Suprapubic skin (tissue), 4 donors: Measurements from ENCODE around the gene SLC15A4. TPM values are rescaled to one million over a fixed set of nuclear protein-coding genes. Genes with fewer than 3 reads are reported as not detected.
"Not testable (repeated sequence)": the region's sequence is repeated elsewhere in the genome, so short reads cannot be mapped to it uniquely, and the experiment has no call there.

Source experiments
- DNase-seq, 2 donors: peaks; one replicate each; pipeline ENCODE4 v3.0.0-alpha.2; 2019; ENCODE audit warnings: low spot score in 2 of 2
- H3K27ac ChIP-seq: fragments of 200-600 bp; sonication (generic); one replicate; pipeline ENCODE4 v1.5.1; 2019
- H3K27me3 ChIP-seq: fragments of 200-600 bp; sonication (generic); one replicate; pipeline ENCODE4 v1.5.1; 2019
- H3K36me3 ChIP-seq: fragments of 200-600 bp; sonication (generic); one replicate; pipeline ENCODE4 v1.5.1; 2019
- H3K4me1 ChIP-seq: fragments of 200-600 bp; sonication (generic); one replicate; pipeline ENCODE4 v1.5.1; 2019
- H3K4me3 ChIP-seq: fragments of 200-600 bp; sonication (generic); one replicate; pipeline ENCODE4 v1.5.1; 2019; ENCODE audit warnings: mild to moderate bottlenecking
- H3K9me3 ChIP-seq: fragments of 200-600 bp; sonication (generic); one replicate; pipeline ENCODE4 v1.5.1; 2019
- CTCF ChIP-seq, 2 donors: fragments of 200-600 bp in 1 of 2; fragments of 450-650 bp in 1 of 2; sonication (generic) in 1 of 2; IDR thresholded peaks; one replicate each; pipeline ENCODE4 v1.5.1; 2016 to 2019; ENCODE audit warnings: antibody characterized with exemption in 2 of 2, mild to moderate bottlenecking in 1 of 2, moderate library complexity in 1 of 2
- EP300 ChIP-seq: sonication (generic); formaldehyde crosslinking; IDR thresholded peaks from one replicate; pipeline ENCODE4 v1.6.1; 2017; ENCODE audit warnings: antibody characterized with exemption
- POLR2A ChIP-seq, 2 donors: fragments of 450-650 bp; IDR thresholded peaks; one replicate each; pipeline ENCODE4 v1.6.1; 2017; ENCODE audit warnings: antibody characterized with exemption in 2 of 2, mild to moderate bottlenecking in 2 of 2, moderate library complexity in 2 of 2
- POLR2AphosphoS5 ChIP-seq, 3 donors: sonication (generic); formaldehyde crosslinking; IDR thresholded peaks; one replicate each; pipeline ENCODE4 v1.6.1; 2017; ENCODE audit warnings: antibody characterized with exemption in 3 of 3
- WGBS: methylation state at CpG from one replicate; pipeline ENCODE4 v1.1.5; 2018; 5-methylcytosine and 5-hydroxymethylcytosine counted together
- total RNA-seq, 4 donors: library from RNA; depleted of rRNA; stranded (reverse); fragments of >200 nt; gene quantifications; one replicate each; pipeline ENCODE4 v1.1.0, GENCODE V29; 2016

Gene SLC15A4
- total RNA-seq, 4 donors from 2014 or later: 35.2 to 51.7 (median 45.6) TPM

GRCh38 chr12:128856035-128856790 is 32.5 kb upstream of the SLC15A4 start:
- peaks cover 9% of the 10 kb centered on the region for H3K4me1 ChIP-seq
- DNase-seq: peak in 1 of 2 donors; percentile 23
- no peaks in the 10 kb centered on the region for H3K36me3 ChIP-seq
- H3K4me3 ChIP-seq: no peak overlapping the region
- 92% methylated on average over 9 of the region's 9 CpGs for whole genome bisulfite sequencing
- peaks cover 40% of the 10 kb centered on the region for H3K27me3 ChIP-seq
- no peak for TF ChIP-seq CTCF (IDR thresholded peaks at IDR 0.05)
- no peak for TF ChIP-seq POLR2A (IDR thresholded peaks at IDR 0.05)
- TF ChIP-seq EP300: no peak
- TF ChIP-seq POLR2AphosphoS5 (IDR thresholded peaks at IDR 0.05): no peak
- no peaks in the 10 kb centered on the region for H3K9me3 ChIP-seq
- H3K27ac ChIP-seq: no peak overlapping the region

DNA sequence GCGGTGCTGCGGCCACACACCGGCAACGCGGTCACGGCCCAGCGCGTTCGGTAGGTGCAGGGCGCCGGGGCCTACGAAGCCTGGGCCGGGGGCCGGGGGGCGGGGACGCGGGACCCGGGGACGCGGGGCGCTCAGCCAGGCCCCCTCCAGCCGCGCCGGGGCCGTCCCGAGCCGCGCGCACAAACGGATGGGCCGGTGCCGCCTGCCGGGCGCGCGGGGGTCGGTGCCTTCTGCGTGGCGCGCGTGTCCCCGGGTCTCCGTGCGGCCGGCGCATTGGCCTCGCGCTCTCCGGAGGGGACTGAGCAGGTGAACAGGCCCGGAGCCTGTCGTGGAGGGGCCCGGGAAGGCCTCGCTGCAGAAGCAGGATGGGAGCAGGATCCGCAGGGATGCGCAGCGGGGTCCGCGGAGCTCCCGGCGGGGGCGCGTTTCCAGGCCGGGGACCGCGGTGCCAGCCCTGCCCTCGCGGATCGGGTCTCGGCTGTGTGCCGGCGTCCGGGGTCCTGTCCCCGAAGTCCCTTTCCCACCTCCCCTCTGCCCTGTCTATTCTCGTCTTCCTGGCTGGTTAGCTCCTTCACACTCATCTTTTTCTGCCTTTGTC is 29.9 kb upstream of the SLC15A4 start:
- H3K9me3 ChIP-seq: no peaks in the 10 kb centered on the region
- H3K36me3 ChIP-seq: no peaks in the 10 kb centered on the region
- peaks cover 40% of the 10 kb centered on the region for H3K27me3 ChIP-seq
- H3K27ac ChIP-seq: no peak overlapping the region
- peaks cover 9% of the 10 kb centered on the region for H3K4me1 ChIP-seq
- DNase-seq: no peak
- peak overlapping the region; percentile 43 for H3K4me3 ChIP-seq
- TF ChIP-seq EP300 (no peak), CTCF (IDR thresholded peaks at IDR 0.05) (no peak), POLR2A (IDR thresholded peaks at IDR 0.05) (no peak), POLR2AphosphoS5 (IDR thresholded peaks at IDR 0.05) (no peak)
- WGBS: under 1% methylated on average over 21 of the region's 74 CpGs

DNA sequence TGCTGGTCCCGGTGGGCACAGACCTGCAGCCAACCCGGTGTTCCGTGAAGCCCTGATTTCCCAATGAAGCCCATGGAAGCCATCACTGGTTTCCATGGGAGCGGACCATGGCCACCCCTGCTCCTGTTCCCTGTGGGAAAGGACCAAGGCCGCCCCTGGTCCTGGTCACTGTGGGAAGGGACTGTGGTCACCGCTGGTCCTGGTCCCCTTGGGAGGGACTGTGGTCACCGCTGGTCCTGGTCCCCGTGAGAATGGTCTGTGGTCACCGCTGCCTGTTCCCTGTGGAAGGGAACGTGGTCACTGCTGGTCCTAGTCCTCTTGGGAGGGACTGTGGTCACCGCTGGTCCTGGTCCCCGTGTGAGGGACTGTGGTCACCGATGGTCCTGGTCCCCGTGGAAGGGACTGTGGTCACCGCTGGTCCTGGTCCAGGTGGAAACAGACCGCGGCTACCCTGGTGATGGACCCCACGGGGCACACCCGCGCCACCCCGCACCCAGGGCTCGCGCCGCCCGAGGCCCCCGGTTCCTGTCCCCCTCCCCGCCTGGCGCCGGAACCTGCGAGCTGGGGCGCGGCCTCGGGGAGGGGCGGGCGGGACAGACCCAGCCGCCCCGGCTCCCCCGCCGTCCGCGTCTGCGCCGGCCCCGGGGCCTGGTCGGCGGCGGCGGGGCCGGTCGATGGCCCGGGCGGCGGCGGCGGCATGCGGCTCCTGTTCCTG is 29.3 kb upstream of the SLC15A4 start, which contains the start of gene GLT1D1:
Gene GLT1D1 (plus strand): TSS at position 594 of the 715 bp plus-strand sequence. CDS start 104 bp downstream, at position 698.
- no peaks in the 10 kb centered on the region for H3K36me3 ChIP-seq
- peak within 1 kb of the TSS; percentile 43 for H3K4me3 ChIP-seq
- no peak for TF ChIP-seq POLR2A (IDR thresholded peaks at IDR 0.05)
- H3K27ac ChIP-seq: no peak within 1 kb of the TSS
- DNase-seq: no peak
- peaks cover 9% of the 10 kb centered on the region for H3K4me1 ChIP-seq
- peaks cover 40% of the 10 kb centered on the region for H3K27me3 ChIP-seq
- WGBS: 88% methylated on average over 6 of the region's 56 CpGs
- no peaks in the 10 kb centered on the region for H3K9me3 ChIP-seq

DNA sequence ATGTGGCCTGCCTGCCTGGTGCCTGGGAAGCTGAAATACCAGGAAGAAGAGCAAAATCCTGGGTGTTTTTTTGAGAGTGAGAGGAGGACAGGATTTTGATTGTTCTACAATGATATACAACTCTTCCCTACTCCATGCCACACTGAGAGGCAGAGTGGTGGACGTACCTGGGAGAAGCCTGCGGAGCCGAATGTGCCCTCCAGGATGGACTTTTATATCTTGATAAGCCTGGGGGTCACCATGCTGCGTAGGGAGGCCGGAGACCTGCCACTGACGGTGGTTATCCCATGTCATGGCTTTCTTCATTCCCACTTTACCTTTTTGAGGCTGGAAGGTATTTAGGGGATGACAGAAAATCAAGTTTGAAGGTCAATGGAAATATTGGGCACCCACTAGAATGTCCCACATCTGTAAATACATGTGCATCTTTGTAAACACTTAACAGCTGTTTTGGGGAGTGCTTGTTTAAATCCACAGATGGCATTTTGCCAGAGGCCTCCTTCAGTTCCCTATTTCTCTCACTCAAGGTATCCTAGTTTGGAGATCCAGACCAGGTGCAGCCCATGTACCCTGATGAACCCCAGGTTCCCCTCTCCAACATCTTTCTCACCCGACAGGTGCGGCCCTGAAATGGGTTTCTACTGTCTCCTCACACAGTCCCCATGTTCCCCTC is 28.4 kb upstream of the SLC15A4 start:
- WGBS: 79% methylated on average over 8 of the region's 8 CpGs
- TF ChIP-seq POLR2A (IDR thresholded peaks at IDR 0.05): no peak
- no peak for TF ChIP-seq CTCF (IDR thresholded peaks at IDR 0.05)
- TF ChIP-seq POLR2AphosphoS5 (IDR thresholded peaks at IDR 0.05): no peak
- TF ChIP-seq EP300: no peak
- Histone ChIP-seq H3K27ac (no peak overlapping the region), H3K4me1 (peaks cover 9% of the 10 kb centered on the region), H3K36me3 (no peaks in the 10 kb centered on the region), H3K9me3 (no peaks in the 10 kb centered on the region), H3K4me3 (no peak overlapping the region), H3K27me3 (peaks cover 40% of the 10 kb centered on the region)
- no peak for DNase-seq

GRCh38 chr12:128851429-128851828 is 27.7 kb upstream of the SLC15A4 start:
- not testable (repeated sequence) for H3K4me3 ChIP-seq, H3K36me3 ChIP-seq, H3K9me3 ChIP-seq, H3K27ac ChIP-seq, H3K4me1 ChIP-seq, DNase-seq
- peaks cover 40% of the 10 kb centered on the region for H3K27me3 ChIP-seq
- 88% methylated on average over 7 of the region's 7 CpGs for WGBS
